ENCODE data around the gene ADARB2.

Gene ADARB2

GRCh38 chr10:1546431-1547110 lies 190.8 kb downstream of the ADARB2 start:
- ChIA-PET CTCF (no interaction called here), POLR2A (no interaction called here)
- TF ChIP-seq CTCF (IDR thresholded peaks at IDR 0.05; ENCODE audit: insufficient read depth, low read length, missing control alignments): no peak
- H3K4me3 ChIP-seq (ENCODE audit: low read depth, low read length): no peak overlapping the region
- DNase-seq (ENCODE audit: low read depth, low spot score): no peak

GRCh38 chr10:1545524-1545923 lies 191.8 kb downstream of the ADARB2 start:
- TF ChIP-seq CTCF (IDR thresholded peaks at IDR 0.05; ENCODE audit: insufficient read depth, low read length, missing control alignments): no peak
- POLR2A ChIA-PET: no interaction called here
- DNase-seq (ENCODE audit: low read depth, low spot score): no peak
- CTCF ChIA-PET: no interaction called here
- no peak overlapping the region for H3K4me3 ChIP-seq (ENCODE audit: low read depth, low read length)

GRCh38 chr10:1544929-1545328 lies 192.4 kb downstream of the ADARB2 start:
- TF ChIP-seq CTCF (IDR thresholded peaks at IDR 0.05; ENCODE audit: insufficient read depth, low read length, missing control alignments): no peak
- ChIA-PET POLR2A (no interaction called here), CTCF (no interaction called here)
- no peak overlapping the region for H3K4me3 ChIP-seq (ENCODE audit: low read depth, low read length)
- DNase-seq (ENCODE audit: low read depth, low spot score): no peak

- POLR2A ChIA-PET: no interaction called here
- DNase-seq (ENCODE audit: low read depth, low spot score): no peak
- CTCF ChIA-PET: no interaction called here
- no peak overlapping the region for H3K4me3 ChIP-seq (ENCODE audit: low read depth, low read length)
- no peak for TF ChIP-seq CTCF (IDR thresholded peaks at IDR 0.05; ENCODE audit: insufficient read depth, low read length, missing control alignments)
Observed at GRCh38 chr10:1544209-1544673, 193.1 kb downstream of the ADARB2 start.

- no peak overlapping the region for H3K4me3 ChIP-seq (ENCODE audit: low read depth, low read length)
- DNase-seq (ENCODE audit: low read depth, low spot score): no peak
- TF ChIP-seq CTCF (IDR thresholded peaks at IDR 0.05; ENCODE audit: insufficient read depth, low read length, missing control alignments): no peak
- ChIA-PET CTCF (no interaction called here), POLR2A (no interaction called here)
Observed at GRCh38 chr10:1543596-1543995, 193.7 kb downstream of the ADARB2 start.

- TF ChIP-seq CTCF (IDR thresholded peaks at IDR 0.05; ENCODE audit: insufficient read depth, low read length, missing control alignments): no peak
- CTCF ChIA-PET: no interaction called here
- no peak for DNase-seq (ENCODE audit: low read depth, low spot score)
- no peak overlapping the region for H3K4me3 ChIP-seq (ENCODE audit: low read depth, low read length)
- POLR2A ChIA-PET: no interaction called here
Observed at GRCh38 chr10:1542941-1543340, 194.4 kb downstream of the ADARB2 start.

Data from AG04449 (cell line).